AG09319 (cell line): ENCODE measurements around the gene FOXK1.
A peak's percentile ranks its signal among the peaks of the same experiment; 100 is the strongest.

Experiments
- DNase-seq: peaks from one replicate; pipeline ENCODE4 v3.0.0-alpha.2; 2010; ENCODE audit warnings: low read depth; ENCODE audit errors: extremely low read depth
- TF ChIP-seq, protein P1 (sequence below): IDR thresholded peaks from 2 replicates; pipeline ENCODE4 v1.5.1; 2011; ENCODE audit warnings: low read depth, mild to moderate bottlenecking, inconsistent platforms, low read length, moderate library complexity

The FOXK1 gene

DNA sequence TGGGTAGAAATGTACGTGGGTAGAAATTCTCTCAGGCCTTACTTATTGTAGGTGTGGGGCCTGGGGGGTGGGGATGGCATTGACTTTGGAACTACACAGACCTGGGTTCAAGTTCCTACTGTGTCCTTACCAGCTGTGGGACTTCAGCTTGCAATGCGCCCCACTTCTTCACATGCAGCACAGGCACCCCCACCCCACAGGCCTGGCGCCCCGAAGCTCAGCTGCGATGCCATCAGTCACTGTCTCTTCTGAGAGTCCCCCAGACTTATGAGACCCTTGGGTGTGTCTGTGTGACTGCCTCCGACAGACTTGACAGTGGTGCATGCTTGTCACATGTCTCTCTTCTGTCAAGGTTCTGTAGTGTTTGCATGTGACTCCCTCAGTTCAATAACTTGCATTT lies 90.2 kb downstream of the FOXK1 start:
- DNase-seq, result no peak
- TF ChIP-seq, protein P1, sequence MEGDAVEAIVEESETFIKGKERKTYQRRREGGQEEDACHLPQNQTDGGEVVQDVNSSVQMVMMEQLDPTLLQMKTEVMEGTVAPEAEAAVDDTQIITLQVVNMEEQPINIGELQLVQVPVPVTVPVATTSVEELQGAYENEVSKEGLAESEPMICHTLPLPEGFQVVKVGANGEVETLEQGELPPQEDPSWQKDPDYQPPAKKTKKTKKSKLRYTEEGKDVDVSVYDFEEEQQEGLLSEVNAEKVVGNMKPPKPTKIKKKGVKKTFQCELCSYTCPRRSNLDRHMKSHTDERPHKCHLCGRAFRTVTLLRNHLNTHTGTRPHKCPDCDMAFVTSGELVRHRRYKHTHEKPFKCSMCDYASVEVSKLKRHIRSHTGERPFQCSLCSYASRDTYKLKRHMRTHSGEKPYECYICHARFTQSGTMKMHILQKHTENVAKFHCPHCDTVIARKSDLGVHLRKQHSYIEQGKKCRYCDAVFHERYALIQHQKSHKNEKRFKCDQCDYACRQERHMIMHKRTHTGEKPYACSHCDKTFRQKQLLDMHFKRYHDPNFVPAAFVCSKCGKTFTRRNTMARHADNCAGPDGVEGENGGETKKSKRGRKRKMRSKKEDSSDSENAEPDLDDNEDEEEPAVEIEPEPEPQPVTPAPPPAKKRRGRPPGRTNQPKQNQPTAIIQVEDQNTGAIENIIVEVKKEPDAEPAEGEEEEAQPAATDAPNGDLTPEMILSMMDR, result no peak

DNA sequence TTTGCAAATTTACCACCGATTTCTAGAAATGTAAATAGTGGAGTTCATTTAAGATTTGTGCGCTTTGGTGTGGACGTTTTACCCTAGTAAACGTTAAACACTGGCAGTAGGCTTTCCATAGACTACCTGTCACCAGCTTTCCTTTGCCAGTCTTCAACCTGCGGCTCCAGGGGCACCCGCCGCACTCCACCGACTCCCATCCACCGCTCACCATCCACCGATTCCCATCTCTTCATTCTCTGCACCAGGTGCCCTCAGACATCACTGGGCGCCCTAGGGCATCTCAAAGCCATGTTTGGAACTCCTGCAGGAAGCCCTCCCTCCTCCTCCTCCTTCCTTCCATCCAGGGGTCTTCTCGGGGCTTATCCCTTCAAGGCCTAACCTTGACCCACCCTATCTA lies 91.9 kb downstream of the FOXK1 start:
- TF ChIP-seq, protein P1, result no peak
- DNase-seq, result no peak

DNA sequence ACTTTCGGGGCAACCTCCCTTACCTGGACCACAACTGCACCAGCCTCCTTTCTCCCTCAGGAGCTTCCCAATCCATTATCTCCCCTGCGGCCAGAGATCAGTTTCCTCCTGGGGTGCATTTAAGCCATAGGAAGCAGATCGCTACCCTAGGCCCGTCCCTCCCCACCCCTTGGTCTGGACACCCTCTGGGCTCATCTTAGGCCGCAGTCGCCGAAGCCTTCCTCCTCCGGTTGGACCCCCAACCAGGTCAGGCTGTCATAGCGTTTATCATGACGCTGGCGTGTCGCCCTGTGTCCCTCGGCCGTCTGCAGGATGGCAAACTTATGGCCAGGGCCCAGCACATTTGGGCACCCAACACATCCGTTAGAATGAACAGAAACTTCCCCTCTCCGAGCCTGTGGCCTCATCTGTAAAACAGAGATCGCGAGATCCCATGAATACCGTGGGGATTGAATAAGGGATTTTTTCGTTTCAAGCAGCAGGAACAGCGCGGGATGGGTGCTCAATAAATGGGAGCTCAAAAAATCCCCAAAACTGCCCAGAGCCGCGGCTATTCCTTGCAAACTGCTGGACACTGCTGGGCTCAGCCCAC lies 92.7 kb downstream of the FOXK1 start:
- peak; percentile 28 for DNase-seq
- TF ChIP-seq, protein P1, result no peak

DNA sequence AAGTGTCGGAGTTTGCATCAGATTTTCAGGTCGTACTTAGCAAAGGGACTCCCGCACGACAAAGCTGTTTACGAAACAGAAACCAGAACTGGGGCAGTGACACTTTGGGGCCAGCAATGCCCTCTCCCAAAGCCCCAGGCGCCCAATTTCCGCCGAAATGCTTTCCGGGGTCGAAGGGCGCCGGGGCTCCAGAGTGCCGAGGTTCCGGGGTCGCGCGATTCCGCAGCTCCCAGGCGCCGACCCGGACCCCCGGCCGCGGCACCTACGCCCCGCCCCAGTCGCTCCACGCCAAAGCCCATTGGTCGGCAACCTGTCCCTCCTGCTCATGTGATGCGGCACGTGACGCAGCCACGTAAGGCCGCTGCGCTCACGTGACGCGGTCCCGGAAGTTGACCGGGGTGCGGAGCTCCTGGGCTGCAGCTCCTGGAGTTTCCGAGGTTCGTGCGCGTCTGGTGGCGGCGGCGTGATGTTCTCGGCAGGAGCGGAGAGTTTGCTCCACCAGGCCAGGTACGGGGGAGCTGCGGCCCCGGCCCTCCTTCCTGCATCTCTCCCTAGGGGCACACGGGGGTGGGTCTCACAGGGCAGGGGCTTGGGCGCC lies 93.3 kb downstream of the FOXK1 start, which contains the start of gene AP5Z1:
TSS of gene AP5Z1 (plus strand) at position 374 of the 598 bp plus-strand sequence. CDS start at position 467, 93 bp downstream.
- peak; percentile 91 for DNase-seq
- TF ChIP-seq, protein P1, result no peak

DNA sequence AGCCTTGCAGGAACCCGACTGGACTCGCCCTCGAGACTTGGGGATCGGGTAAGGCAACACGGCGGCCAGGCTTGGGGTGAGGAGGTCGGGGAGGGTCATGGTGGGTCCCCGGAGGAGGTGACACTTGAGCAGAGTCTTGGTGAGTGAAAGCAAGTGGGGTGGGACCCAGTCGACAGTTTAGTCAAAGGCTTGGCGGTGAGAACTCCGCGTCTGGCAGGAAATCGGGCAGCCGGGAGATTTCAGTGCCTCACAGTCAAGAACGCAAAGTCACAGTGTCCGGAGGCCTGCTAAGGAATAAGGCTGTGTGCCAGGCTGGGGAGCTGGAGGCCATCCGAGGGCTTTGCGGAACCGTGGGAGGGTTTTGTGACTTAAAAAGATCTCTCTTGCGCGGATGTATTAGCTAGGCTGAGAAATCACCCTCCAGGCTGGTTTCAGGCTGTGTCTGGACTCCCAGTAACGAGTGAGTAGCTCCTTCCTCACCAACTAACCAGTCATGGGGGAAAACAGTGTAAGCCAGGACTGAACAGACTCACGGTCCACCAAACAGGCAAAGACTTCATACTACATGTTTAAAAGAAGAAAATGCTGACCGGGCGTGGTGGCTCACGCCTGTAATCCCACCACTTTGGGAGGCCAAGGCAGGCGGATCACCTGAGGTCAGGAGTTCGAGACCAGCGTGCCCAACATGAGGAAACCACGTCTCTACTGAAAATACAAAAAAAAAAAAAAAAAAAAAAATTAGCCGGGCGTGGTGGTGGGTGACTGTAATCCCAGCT lies 93.9 kb downstream of the FOXK1 start:
- DNase-seq, result no peak
- TF ChIP-seq, protein P1, result no peak

DNA sequence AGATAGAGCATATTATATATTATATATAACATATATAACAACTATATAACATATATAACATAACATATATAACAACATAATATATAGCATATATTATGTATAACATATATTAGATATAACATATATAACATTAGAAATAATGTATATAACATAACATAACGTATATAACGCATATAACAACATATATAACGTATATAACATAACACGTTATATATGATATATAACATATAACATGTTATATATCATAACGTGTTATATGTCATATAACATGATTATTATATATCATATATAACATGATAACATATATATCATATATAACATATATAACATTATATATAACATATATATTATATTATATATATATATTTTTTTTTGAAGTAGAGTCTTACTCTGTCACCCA lies 97.0 kb downstream of the FOXK1 start:
- no peak for DNase-seq
- TF ChIP-seq, protein P1, result no peak
